Hematopoietic multipotent progenitor cell treated with erythropoietin and hydrocortisone succinate and interleukin-3 and kit ligand, for 8 days (in vitro differentiated cells): ENCODE results near the gene PYGO2.
A peak's percentile ranks its signal among the peaks of the same experiment; 100 is the strongest.

Source experiments
- DNase-seq: peaks from one replicate; pipeline ENCODE4 v3.0.0-alpha.2; 2015

The PYGO2 gene, protein sequence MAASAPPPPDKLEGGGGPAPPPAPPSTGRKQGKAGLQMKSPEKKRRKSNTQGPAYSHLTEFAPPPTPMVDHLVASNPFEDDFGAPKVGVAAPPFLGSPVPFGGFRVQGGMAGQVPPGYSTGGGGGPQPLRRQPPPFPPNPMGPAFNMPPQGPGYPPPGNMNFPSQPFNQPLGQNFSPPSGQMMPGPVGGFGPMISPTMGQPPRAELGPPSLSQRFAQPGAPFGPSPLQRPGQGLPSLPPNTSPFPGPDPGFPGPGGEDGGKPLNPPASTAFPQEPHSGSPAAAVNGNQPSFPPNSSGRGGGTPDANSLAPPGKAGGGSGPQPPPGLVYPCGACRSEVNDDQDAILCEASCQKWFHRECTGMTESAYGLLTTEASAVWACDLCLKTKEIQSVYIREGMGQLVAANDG

DNA sequence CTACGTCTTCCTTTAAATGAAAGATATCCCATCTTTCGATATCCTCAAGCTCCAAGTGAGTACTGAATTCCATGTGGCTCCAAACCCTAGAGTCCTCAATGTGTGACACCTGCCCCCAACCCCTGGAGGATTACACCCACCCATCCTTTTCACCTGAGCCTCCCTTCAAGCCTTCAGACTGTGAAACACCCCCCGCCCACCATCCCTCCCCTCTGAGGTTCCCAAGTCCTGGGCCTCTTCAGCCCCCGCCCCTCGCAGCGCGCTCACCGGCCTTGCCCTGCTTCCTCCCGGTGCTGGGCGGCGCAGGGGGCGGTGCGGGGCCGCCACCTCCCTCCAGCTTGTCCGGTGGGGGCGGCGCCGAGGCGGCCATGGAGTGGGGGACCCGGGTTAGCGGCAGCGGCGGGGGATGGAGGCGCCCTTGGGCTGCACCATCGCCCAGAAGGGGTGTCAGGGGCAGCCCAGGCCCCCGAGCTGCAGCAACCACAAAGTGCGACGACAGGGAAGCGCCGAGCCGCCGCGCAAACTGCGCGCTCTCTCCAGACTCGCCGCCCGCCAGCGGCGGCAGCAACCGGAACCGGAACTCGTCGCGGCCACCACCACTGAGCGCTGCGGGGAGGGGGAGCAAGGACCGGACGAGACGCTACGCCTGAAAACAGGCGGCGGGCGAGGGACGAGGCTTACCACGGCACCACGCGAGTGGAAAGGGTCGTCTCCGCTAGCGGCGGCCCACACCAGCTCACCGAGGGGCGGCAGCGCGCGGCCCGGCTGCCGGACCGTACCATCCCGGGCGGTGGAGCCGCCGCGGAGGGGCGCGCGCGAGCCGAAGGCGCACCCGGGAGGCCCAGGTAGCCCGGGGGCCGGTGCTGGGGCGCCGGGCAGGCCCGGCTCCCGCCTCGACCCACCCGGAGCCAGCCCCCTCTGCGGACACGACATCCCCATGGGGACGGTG, at the start of gene PYGO2:
Gene PYGO2 (minus strand): TSS at position 576 of the 949 bp plus-strand sequence. CDS start 206 bp downstream, at position 370.
- DNase-seq = peak; percentile 75

DNA sequence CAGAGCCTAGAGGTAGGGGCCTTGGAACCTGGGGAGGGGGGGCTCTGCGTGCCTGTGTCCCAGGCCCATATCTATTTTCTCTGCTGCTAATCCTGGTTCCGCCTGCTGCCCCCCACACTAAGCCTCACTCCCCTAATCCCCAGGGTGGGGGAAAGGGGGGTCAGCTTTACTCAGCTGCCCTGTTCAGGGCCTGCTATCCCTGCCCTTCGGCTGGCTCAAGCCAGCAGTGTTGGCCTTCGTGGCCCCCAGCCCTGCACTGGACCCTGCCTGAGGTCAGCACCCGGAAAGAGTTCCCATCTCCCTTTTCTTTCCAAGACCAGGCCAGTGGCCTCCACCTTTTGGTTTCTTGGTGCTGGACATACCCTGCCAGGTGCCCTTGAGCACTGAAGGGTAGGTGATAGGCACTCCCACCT, 49.4 kb upstream of the PYGO2 start:
- DNase-seq = no peak

DNA sequence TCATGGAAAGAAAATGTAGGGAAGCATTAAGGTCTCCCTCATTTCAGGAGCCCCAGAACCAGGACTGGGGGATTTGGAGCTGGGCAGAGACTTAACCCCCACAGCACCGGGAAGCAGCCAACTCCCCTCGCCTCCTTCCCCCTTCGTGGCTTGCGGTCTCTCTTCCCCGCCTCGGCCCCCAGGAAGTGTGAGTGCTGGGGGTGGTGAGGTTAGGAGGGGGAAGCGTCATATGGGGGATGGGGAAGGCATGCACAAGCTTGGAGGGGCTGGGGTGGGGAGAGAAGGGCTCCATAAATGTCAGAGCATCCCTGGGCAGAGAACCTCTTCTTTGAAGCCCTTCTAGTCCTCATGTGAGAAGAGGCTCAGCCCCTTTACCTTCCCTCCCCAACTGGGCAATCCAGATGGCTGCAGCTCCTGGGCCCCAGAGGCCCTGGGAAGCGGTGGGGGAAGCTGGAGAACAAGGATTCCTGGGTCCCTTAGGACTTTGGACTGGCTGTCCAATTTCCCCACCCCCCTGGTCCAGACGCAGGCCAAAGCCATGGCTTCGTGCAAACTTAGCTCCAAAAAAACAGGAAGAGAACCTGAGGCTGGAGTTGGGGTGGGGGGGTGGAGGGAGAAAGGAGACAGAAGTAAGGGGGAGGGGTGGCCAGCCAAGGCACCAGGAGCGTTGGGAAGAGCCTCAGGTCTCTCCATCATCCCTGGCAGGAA, 48.8 kb upstream of the PYGO2 start:
- DNase-seq = no peak

DNA sequence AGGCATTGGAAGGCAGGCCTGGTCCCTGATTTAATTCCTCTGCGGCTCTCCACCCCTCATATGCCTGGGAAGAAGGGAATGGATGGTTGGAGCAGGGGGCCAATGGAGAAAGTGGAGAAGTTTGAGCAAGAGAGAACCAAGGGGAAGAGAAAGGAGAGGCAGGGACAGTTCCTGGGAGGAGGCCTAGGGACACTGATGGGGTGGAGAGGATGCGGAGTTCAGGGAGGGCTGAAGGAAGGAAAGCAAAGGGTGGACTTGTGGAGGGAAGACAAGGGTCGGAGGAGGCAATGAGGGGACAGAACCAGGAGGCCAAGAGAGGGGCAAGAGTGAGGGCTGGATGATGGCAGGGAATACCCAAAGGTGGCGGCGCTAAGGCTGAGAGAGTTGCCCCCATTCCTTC, 48.2 kb upstream of the PYGO2 start:
- DNase-seq = no peak

DNA sequence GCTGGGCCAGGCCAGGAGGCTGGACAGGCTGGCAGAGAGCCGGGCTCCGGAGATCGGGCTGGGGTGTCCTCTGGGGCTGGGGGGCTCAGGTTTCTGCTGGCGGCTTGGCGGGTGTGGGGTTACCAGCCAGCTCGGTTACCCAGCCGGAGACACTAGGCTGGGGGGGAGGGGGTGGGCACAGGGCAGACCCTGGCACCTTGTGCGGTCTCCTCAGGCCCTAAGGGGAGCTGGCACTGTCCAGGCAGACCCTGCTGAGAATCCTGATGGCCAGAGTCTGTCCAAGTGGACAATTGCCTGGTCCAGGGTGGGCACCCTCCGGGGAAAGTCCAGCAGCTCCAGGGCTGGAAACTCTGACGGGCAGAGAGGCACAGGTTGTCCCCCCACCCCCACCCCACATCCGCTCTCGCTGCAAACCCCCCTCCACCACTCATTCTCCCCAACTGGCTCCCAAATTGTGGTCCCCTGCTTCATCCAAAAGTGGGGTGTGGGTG, 47.7 kb upstream of the PYGO2 start:
- no peak for DNase-seq

DNA sequence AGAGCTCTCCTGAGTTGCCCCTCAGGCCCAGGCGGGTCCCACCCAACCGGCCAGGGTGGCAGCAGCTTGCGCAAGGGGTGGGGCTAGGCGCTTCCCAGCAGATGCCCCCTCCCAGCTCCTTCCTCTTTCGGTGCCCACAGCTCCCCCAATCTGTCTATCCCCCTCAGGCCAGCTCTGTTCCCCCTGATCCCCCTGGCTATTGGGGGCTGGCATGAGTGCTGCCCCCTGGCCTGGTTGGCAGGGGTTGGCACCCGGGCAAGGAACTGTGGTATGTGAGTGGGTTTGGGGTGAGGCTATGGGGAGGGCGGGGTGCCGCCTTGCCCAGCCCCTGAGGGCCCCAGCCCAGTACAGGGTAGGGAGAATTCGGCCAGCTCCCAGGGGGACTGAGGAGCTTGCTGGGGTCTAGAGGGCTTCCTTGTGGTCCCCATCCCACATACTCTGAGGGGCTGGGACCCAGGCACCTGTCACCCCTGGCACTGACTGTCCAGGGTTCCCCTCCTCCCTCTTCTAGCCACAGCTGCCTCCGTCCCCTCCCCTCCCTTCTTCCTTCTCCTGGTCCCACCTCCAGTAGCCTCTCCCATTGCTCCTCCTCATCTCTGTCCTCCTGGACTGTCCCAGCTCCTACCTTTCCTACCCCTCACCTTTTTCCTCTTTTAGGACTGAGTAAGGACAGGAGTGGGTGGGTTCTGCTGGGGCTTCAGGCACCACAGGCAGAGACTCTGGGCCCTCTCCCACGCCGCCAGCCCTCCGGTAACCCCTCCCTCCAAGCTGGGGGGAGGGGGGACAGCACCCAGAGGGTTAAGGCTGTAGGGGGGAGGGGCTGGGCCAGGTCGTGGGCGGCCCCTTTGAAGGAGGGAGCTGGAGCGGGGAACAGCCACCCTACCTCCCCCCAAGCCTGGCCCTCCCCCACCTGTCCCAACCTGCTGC, 46.7 kb upstream of the PYGO2 start:
- no peak for DNase-seq

DNA sequence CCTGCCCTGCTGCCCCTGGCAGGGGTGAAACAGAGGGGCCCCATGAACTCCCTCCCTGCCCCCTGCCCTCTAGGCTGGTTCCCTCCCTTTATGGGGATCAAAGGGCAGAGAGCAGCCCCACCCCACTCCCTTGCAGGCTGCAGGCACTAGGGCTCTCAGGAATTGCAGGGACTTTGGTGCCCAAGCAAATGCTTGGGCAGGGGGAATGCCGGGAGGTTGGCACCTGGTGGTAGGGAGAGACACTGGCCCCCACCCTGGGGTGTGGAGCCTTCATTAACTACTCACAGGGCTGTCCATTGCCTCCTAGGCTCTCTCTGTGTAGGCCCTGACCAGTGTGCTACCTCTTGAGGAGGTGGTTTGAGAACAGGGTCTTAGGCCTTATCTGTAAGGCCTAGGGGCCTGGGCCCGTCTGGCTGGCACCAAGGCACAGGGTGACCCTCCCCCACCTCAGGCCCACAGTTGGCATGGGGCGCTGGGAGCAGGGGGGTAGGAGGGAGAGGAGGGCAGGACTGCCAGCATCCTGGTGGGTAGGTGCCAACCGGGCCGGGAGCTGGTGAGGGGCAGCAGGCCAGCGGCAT, 45.8 kb upstream of the PYGO2 start:
- no peak for DNase-seq

DNA sequence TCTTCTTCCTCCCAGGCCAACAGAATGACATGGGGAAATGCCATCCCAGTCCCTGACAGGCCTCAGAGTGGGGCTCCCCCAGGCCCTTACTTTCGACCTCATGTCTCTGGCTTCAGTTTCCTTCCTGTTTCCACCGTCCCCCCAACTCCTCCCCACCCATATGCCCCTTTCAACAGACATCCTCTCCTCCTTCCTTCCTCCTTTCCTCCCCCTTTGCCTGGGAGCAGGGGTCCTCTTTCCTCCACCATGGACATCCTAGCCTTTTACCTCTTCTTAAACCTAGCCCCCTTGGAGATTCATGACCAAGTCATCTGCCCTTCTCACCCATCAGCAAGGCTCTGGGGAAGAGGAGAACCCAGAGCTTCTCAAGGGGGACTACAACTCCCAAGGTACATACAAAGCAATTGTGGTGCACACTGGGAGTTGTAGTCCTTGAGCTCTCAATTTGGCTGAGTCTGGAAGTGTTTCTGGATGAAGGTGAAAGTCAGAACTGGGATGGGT, 45.1 kb upstream of the PYGO2 start:
- peak; percentile 69 for DNase-seq

DNA sequence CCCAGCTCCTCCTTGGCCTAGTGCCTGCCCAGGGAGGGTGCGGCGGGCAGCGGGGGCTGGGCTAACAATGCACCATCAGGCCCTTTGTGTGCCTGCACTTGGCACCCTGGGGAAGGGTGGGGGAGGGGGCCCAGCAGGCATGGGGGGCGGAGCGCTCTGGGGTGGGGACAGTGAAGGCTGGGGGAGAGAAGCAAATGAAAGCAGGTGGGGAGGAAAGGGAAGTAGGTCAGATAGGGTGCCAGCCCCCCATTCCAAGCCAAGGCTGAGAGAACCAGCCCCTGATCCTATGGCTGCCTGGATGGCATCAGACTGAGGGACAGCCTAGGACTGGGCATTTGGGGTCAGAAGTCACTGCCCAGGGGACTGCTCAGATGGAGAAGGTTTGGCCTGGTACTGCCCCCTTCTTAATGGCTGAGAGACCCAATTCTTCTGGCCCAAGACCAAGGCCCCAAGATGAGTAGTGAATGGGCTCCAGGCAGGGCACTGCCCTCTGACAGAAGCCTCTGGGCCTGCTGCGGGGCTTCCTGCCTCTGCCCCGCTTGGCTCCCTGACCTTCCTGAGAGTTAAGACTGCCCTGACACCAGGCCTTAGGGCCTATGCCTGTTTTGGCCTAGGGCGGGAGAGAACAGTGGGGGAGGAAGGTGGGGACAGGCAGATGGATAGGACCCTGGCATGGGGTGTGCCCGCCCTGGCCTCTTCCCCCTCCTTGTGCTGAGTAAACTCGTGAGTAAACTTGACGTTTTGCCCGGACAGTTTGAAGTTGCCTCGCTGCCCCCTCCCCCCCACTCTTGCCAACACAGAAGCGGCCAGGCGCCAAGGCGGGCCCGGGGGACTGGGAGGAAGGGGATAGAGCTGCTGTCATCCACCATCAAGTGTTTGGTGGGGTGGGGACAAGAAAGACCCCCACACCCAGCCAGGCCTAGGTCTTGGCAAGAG, 43.8 kb upstream of the PYGO2 start:
- DNase-seq = peak; percentile 69

DNA sequence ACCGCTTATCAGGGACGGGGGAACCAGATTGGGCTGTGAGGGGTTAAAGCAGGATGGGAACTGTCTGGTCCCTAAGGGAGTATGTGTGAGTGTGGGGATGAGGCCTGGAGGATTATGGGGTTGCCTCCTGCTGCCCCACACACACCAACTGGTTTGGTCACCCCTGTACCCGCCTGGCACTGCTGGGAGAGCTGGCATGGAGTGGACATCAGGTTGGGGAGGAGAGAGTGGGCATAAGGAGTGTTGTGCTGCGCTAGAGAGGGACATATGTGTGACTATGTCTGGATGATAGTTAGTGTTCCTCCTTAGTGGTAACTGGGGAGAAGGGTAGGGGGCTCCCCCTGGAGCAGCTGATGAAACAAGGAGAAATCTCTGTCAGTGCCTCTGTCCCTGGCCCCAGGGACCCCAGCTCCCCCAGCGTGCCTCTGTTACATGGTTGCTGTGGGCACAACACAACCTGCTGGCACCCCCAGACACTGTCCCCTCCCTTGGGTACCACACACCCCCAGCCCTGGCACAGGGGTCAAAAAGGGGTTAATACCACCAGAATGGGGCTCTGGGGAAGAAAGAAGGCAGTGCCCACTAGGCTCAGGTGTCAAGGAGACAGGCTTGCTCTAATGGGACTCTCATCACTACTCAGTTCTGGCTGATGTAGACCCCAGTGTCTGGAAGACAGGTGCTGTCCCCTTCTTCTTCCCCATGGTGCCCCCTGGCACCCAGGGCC, 42.9 kb upstream of the PYGO2 start:
- no peak for DNase-seq

DNA sequence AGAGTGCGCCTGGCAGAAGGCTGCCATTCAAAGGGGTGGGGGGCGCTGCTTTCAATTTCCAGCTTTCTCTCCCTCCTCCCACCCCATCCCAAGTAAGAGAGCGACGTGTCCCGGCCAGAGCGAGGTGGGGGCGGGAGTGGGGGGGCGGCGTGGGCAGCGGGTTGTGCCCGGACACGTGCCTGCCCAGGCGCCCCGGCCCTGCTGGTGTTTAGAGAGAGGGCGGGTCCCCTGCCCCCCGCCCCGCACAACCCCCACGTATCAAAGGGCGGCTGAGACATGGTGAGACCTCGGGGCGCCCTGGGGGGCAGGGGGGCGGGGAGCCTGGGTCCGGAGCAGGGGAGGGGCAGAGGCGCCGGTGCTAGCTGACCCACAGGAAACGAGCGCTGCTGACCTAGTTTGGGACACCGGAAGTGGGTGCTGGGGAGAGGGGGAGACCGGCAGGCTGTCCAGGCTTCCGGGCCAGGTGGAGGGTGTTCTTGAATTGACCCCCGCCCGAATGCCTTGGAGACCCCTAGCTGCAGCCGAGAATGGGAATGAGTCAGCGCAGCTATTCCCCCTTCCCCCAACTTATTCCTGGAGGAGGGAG, 42.3 kb upstream of the PYGO2 start:
- peak; percentile 42 for DNase-seq

DNA sequence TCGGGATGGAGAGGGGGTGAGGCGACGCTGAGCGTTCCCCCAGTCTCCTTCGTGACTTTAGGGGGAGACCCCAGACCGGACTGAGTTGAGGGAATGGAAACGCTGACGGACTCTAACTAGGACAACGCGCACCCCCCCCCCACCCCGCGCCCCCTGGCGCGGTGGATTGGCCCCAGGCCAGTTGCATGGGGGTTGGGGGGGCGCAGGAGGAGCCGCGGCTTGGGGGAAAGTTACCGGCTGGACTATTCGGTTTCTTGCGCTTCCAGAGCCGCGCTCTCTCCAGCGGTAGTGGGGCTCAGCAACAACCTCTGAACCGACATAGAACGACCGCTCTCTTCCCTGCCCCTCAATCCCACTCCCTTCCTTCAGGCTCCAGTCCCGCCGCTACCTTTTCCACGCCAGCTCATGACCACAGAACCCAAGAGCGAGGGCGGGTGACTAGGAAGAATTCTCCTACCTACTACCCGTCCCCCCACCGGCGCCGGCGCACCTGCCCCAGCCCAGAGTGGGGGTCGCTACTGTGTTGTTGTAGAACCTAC, 41.7 kb upstream of the PYGO2 start:
- no peak for DNase-seq

DNA sequence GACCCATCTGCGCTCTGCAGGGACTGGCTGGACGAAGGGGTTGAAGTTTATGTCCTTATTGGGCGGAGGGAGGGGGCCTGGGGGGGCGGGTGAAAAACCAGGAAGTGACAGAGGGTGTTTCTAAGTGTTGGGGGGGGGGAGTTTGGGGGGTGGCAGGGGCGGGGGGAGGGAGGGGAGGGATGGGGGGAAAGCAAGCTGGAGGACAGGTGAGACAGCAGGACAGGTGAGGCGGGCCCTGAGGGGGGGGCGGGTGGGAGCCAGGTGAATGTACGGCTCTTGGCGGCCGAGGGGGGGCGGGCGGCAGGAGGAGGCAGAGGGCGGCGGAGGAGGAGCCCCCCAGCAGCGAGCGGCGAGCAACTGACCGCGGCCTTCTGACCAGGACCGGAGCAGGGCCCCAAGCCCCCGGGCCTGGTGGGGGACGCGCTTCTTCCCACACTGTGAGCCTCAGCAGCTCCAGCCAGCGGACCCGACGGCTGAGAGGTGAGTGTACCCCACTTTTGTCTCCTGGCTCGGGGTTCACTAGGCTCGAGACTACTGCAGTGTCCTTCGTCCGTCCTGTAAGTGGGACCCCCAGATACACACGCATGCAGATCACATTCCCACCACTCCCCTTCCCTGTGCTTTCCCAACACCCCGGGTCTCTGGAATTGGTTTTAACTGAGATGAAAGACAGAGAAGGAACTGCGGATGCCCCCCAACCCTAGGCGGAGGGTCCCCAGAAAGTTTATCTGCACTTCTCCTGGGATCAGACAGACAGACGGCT, 41.1 kb upstream of the PYGO2 start, which contains the start of gene ZBTB7B:
Gene ZBTB7B (plus strand): TSS at position 339 of the 763 bp plus-strand sequence. CDS start 11,859 bp downstream, outside the sequence.
- peak; percentile 38 for DNase-seq

DNA sequence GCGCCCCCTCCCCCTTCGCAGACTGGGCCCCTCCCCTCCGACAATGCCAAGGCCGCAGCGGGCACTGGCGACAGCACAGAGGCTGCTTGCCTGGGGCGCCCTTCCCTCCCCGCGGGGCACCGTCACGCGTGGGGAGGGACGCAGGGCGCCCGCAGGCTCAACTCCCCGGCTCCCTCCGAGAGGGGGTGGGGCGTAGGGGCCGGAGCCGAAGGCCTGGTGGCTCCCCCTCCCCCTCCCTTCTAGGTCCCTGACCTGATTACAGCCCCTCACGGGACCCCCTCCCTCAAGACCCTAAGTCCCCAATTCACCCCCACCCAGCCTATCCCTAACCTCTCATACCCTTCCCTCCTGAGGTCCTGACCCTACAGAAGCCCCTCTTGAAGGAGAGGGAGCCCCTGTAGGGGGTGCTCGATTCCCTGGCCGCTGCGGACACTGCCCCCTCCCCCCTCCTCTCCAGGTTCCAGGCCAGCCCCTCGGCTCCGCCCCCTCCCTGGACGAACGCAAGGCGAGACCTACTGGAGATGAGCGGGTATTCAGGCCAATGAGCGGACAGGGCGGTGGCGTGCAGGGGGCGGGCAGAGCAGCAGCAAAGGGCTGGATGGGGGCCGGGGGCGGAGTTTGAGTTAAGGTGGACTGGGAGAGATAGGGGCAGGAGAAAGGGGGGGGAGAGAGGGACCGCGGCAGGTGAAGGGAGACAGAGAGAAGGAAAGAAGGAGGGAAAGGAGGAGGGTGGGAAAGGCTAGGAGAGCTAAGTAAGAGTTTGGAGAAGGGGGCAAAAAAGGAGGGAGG, 40.3 kb upstream of the PYGO2 start:
- peak; percentile 98 for DNase-seq

DNA sequence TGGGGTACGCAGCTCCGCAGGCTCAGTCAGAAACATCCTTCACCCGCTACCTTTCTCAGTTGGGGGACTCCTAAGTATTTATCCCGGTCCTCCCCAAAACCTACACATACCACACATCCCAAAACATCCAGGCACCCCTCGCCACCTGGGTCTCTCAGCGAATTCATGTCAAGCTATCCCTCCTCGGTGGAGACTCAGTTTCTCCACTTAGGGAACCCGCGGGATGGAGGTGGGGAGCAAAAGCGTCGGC, 39.8 kb upstream of the PYGO2 start:
- no peak for DNase-seq

DNA sequence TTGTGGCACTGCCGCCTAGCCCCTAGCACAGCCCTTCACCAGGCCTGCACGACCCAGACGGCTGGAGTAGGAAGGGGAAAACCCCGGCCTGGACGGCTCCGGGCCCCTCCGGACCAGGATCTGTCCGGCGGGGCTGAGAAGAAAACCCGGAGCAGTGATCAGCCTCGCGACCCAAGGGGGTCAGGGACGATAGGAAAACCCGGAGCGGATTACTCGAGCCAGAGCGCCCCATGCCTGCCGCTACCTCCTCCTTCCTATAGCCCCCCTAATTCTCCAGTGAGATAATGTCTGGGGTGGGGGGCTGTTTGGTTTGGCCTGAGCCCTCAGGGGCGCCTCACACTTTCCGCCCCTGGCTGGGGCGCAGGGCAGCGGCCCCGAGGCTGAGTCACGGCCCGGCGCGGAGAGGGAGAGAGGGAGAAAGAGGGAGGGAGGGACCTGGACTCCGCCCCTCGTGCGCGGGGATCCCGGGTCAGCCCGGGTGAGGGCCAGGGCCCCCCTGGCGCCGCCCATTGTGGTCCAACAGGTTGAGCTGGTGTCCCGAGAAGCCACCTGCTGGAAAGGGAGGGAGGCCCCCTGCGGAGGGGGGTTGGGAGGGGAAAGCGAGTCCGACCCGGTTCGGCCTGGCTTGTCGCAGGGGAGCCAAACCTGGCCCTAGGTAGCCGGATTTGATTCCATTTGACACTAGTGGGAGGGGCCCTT, 39.3 kb upstream of the PYGO2 start:
- DNase-seq = peak; percentile 83

DNA sequence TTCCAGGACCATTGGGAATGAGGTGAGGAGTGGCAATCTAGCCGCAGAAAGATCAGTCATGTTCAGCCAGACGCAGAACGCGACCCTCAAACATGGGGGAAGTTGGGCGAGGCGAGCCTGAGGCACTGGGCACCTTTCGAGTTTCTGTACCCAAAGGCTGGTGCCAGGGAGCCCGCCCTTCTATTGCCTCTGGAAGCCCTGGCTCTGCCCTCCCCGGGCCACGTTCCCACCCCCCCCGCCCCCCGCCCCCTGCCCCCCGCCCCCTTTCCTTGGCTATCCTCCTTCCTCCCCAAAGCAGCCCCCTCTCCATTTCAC, 38.8 kb upstream of the PYGO2 start:
- no peak for DNase-seq
